K562 (cell line): ENCODE measurements around the gene GALK2. TPM values are rescaled to one million over a fixed set of nuclear protein-coding genes. Genes with fewer than 3 reads are reported as not detected.

Experiments
- ATAC-seq: fragments of 200-7000 bp; cut with Tn5 transposase; 3 replicates; pipeline ENCODE4 v1.9.1; 2020; ENCODE audit warnings: moderate library complexity
- BruUV-seq: library from RNA; stranded (reverse); fragments of 400-500 nt; replicated peaks from 2 replicates; lab custom pipeline; 2021; lab: Mats Ljungman, UMichigan
- CTCF ChIA-PET: fragments of 300-600 bp; formaldehyde crosslinking; extraction: SDS; loops from one replicate; lab custom pipeline; 2021; ENCODE audit warnings: low intra/inter-chr PET ratio; lab: Yijun Ruan, JAX
- POLR2A ChIA-PET: fragments of 300-600, 350-650 bp; sonication (Branson Sonifier 250); formaldehyde crosslinking; extraction: SDS; loops from one replicate; lab custom pipeline; 2021; ENCODE audit warnings: antibody characterized with exemption, inconsistent platforms; lab: Yijun Ruan, JAX
- DNase-seq, 4 experiments: peaks; one replicate each; pipeline versions ENCODE4 v3.0.0 to v3.0.0-alpha.2; 2011 to 2018; ENCODE audit warnings: low spot score in 3 of 4, mixed read lengths in 3 of 4; ENCODE audit errors: extremely low read depth in 1 of 4
- FAIRE-seq: peaks from 2 replicates; lab custom pipeline; 2011; peaks lifted over from hg19 to GRCh38; lab: Jason Lieb, UNC
- H2AFZ ChIP-seq: 2 replicates; pipeline ENCODE4 v1.6.0; 2011; ENCODE audit warnings: low read depth, low read length, control low read depth, inconsistent platforms
- H3K27ac ChIP-seq: fragments of 200-600 bp; 3 replicates; pipeline ENCODE4 v1.8.0; 2011; ENCODE audit warnings: low read depth, mild to moderate bottlenecking, control low read depth, inconsistent platforms, low read length, moderate library complexity, mixed read lengths; ENCODE audit errors: extremely low read depth
- H3K27me3 ChIP-seq, 2 experiments: fragments of 300-600 bp in 1 of 2; 2 replicates in 1 of 2; 3 replicates in 1 of 2; pipeline versions ENCODE4 v1.6.0 to v1.8.0; 2011; ENCODE audit warnings: inconsistent platforms in 2 of 2, low read length in 2 of 2, mild to moderate bottlenecking in 1 of 2, mixed read lengths in 1 of 2, moderate library complexity in 1 of 2; ENCODE audit not compliant: control insufficient read depth in 2 of 2, insufficient read depth in 2 of 2
- H3K36me3 ChIP-seq: fragments of 300-600 bp; 3 replicates; pipeline ENCODE4 v1.8.0; 2011; ENCODE audit warnings: mild to moderate bottlenecking, low read length, inconsistent platforms; ENCODE audit not compliant: control insufficient read depth, insufficient read depth
- H3K4me1 ChIP-seq, 2 experiments: fragments of 200-600 bp in 1 of 2; replicated peaks in 1 of 2; 2 replicates in 1 of 2; 3 replicates in 1 of 2; pipeline versions ENCODE4 v1.5.1 to v1.8.0; 2011; ENCODE audit warnings: inconsistent platforms in 2 of 2, low read length in 2 of 2, mild to moderate bottlenecking in 1 of 2, mixed read lengths in 1 of 2, moderate library complexity in 1 of 2; ENCODE audit not compliant: control insufficient read depth in 2 of 2, insufficient read depth in 2 of 2
- H3K4me2 ChIP-seq: 2 replicates; pipeline ENCODE4 v1.6.1; 2011; ENCODE audit warnings: low read length, control low read depth, inconsistent platforms, mixed read lengths; ENCODE audit not compliant: insufficient read depth
- H3K4me3 ChIP-seq: fragments of 200-600 bp; sonication (generic), shearing (Covaris generic); 2 replicates; pipeline ENCODE4 v1.5.1; 2016; ENCODE audit warnings: control low read depth, inconsistent platforms
- H3K79me2 ChIP-seq: fragments of 200-600 bp; 3 replicates; pipeline ENCODE4 v1.8.0; 2011; ENCODE audit warnings: low read length, inconsistent platforms; ENCODE audit not compliant: control insufficient read depth, insufficient read depth
- H3K9ac ChIP-seq, 2 experiments: 2 replicates each; pipeline versions ENCODE4 v1.6.0 to v1.6.1; 2011; ENCODE audit warnings: low read depth in 2 of 2, low read length in 2 of 2, control low read depth in 1 of 2, inconsistent platforms in 1 of 2, mild to moderate bottlenecking in 1 of 2, mixed read lengths in 1 of 2; ENCODE audit not compliant: insufficient read depth in 1 of 2
- H3K9me1 ChIP-seq: one replicate; pipeline ENCODE4 v1.6.0; 2011; ENCODE audit warnings: inconsistent platforms, mild to moderate bottlenecking, low read length, moderate library complexity; ENCODE audit not compliant: control insufficient read depth, insufficient read depth
- H3K9me3 ChIP-seq: replicated peaks from 2 replicates; pipeline ENCODE4 v1.5.1; 2011; ENCODE audit warnings: low read depth, low read length, inconsistent platforms; ENCODE audit not compliant: control insufficient read depth, insufficient read depth
- H4K20me1 ChIP-seq: replicated peaks from 2 replicates; pipeline ENCODE4 v1.6.1; 2011; ENCODE audit warnings: low read length, inconsistent platforms, mixed read lengths; ENCODE audit not compliant: control insufficient read depth, insufficient read depth
- AFF1 ChIP-seq, 2 experiments: fragments of 450-650 bp; IDR thresholded peaks; 2 replicates each; pipeline ENCODE4 v1.6.1; 2018; ENCODE audit warnings: mild to moderate bottlenecking in 2 of 2, low read depth in 1 of 2; ENCODE audit not compliant: partially characterized antibody in 2 of 2
- ATF2 ChIP-seq: sonication (generic); formaldehyde crosslinking; IDR thresholded peaks from 2 replicates; pipeline ENCODE4 v1.8.1; 2022; ENCODE audit warnings: missing genetic modification reagents
- EZH2 ChIP-seq: IDR thresholded peaks from 2 replicates; pipeline ENCODE4 v1.6.1; 2012; ENCODE audit warnings: low read depth, mild to moderate bottlenecking, inconsistent platforms, low read length, borderline replicate concordance
- MTA2 ChIP-seq: fragments of 450-650 bp; IDR thresholded peaks from 2 replicates; pipeline ENCODE4 v1.6.1; 2016; ENCODE audit warnings: low read depth
- MTA3 ChIP-seq: fragments of 450-650 bp; formaldehyde crosslinking; IDR thresholded peaks from 2 replicates; pipeline ENCODE4 v1.6.1; 2017; ENCODE audit warnings: mild to moderate bottlenecking, borderline replicate concordance
- NR2C2 ChIP-seq, 2 experiments: fragments of 200-800 bp in 1 of 2; sonication (Bioruptor generic) in 1 of 2; sonication (generic) in 1 of 2; formaldehyde crosslinking in 1 of 2; IDR thresholded peaks; 2 replicates each; pipeline versions ENCODE4 v1.6.1 to v1.8.0; 2016 to 2022; ENCODE audit warnings: mild to moderate bottlenecking in 1 of 2, missing compliant biosample characterization in 1 of 2, missing genetic modification characterization in 1 of 2, missing genetic modification reagents in 1 of 2
- POLR2H ChIP-seq: IDR thresholded peaks from 2 replicates; pipeline ENCODE4 v1.6.1; 2016; ENCODE audit warnings: missing genetic modification characterization, low read depth, mild to moderate bottlenecking, control low read depth, missing compliant biosample characterization, moderate library complexity
- POU5F1 ChIP-seq: fragments of 150-350 bp; IDR thresholded peaks from 2 replicates; pipeline ENCODE4 v1.6.1; 2014; ENCODE audit warnings: borderline replicate concordance, low read length, low read depth, mild to moderate bottlenecking; ENCODE audit not compliant: partially characterized antibody
- RB1 ChIP-seq: fragments of 450-650 bp; IDR thresholded peaks from 2 replicates; pipeline ENCODE4 v1.6.1; 2017; ENCODE audit warnings: low read depth, mild to moderate bottlenecking
- WHSC1 ChIP-seq: IDR thresholded peaks from one replicate; pipeline ENCODE4 v1.6.1; 2012; ENCODE audit warnings: low read length, control low read depth, inconsistent platforms
- ZNF584 ChIP-seq: fragments of 200-800 bp; sonication (Bioruptor generic); IDR thresholded peaks from 2 replicates; pipeline ENCODE4 v1.6.1; 2016; ENCODE audit warnings: low read depth, mild to moderate bottlenecking, missing genetic modification characterization, missing compliant biosample characterization
- WGBS: fragments of 100-300 bp; shearing (Covaris generic); methylation state at CpG from one replicate; pipeline ENCODE4 v1.1.6; 2016; ENCODE audit warnings: low coverage, mixed read lengths; ENCODE audit not compliant: insufficient coverage; ENCODE audit errors: missing lambda C conversion rate; 5-methylcytosine and 5-hydroxymethylcytosine counted together
- in situ Hi-C: fragments of 300-500 bp; cut with MboI; formaldehyde crosslinking; loops from 4 replicates; pipeline ENCODE4 v1.15.0; 2018; ENCODE audit warnings: inconsistent platforms, mixed read lengths
- intact Hi-C: fragments of 100-400 bp; cut with micrococcal nuclease; formaldehyde crosslinking; loops from 2 replicates; pipeline ENCODE4 v1.14.2; 2022
- polyA plus RNA-seq, 8 experiments: library from polyadenylated mRNA; depleted of rRNA in 4 of 8; stranded (reverse) in 5 of 8; unstranded in 3 of 8; fragments of >200 nt; fragmentation: Nextera tagmentation in 2 of 8; fragmentation: Illumina TruSeq in 1 of 8; extraction: Ambion mirVana in 2 of 8; extraction: Trizol in 1 of 8; gene quantifications; 2 replicates each; pipeline versions ENCODE4 v1.2.1 to v1.2.3, GENCODE V29; 2011 to 2014; ENCODE audit warnings: inconsistent platforms in 1 of 8, missing spikeins in 1 of 8
- total RNA-seq, 7 experiments: library from RNA; depleted of rRNA in 6 of 7; stranded (reverse); fragments of >200 nt in 6 of 7; fragmentation: Illumina TruSeq in 2 of 7; extraction: Trizol in 2 of 7; gene quantifications; 2 replicates each; pipeline versions ENCODE4 v1.2.1 to v1.2.3, GENCODE V29; 2011 to 2021; ENCODE audit warnings: low replicate concordance in 1 of 7
- TF ChIP-seq, protein P1 (sequence below): fragments of 250-450 bp; sonication (Bioruptor Pico); IDR thresholded peaks from 2 replicates; pipeline ENCODE4 v1.5.1; 2021; ENCODE audit warnings: mild to moderate bottlenecking

Gene GALK2
- total and polyA plus RNA-seq, 9 of the 15 experiments (the other 6 are each of a cell fraction or from before 2014, with no cell fraction given), result 32.8 to 82.0 (median 54.4) TPM

DNA sequence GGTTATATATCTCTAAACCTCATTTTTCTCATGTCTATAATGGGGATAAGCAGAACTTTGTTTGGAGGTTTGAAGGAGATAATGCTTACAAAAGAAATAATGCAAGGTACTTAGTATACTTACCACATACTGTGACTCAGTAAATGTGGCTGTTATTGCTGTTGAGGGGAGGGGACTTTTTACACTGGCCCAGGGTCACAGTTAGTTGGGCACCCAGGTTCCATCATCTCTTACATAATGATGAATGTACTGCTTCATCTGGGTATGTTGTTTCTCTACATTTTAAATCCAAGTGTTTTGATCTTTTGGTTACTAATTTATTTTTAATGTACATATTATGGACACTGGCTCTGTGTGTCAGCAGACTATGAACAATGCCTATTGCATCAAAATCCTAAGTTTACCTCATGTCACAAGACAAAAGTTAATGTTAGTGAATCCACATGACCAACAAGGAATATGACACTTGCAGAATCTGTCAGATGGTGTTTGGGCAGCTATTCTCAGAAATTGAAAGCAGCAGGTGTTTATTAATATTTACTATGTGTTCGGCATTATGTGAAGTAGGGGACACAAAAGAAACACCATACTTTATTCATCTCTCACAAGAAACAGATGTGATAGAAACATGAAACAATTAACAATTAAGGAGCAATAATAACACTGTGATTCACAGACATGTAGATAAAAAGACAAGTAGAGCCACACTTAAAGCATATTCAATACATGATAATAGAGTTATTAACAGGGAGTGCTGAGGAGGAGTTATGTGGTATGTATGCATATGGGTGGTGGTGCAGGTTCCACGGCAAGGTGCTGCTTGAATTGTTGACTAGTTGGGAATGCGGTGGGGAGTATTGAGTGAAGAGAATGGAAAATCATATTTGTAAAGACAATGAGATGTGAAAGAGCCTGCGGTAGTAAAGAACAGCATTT lies 109.7 kb downstream of the GALK2 start (continued):
- TF ChIP-seq, protein P1, sequence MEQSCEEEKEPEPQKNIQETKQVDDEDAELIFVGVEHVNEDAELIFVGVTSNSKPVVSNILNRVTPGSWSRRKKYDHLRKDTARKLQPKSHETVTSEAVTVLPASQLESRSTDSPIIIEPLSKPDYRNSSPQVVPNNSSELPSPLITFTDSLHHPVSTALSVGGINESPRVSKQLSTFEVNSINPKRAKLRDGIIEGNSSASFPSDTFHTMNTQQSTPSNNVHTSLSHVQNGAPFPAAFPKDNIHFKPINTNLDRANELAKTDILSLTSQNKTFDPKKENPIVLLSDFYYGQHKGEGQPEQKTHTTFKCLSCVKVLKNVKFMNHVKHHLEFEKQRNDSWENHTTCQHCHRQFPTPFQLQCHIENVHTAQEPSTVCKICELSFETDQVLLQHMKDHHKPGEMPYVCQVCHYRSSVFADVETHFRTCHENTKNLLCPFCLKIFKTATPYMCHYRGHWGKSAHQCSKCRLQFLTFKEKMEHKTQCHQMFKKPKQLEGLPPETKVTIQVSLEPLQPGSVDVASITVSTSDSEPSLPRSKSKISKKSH (CRISPR knock-in tag), result no peak
- TF ChIP-seq WHSC1, result no peak

DNA sequence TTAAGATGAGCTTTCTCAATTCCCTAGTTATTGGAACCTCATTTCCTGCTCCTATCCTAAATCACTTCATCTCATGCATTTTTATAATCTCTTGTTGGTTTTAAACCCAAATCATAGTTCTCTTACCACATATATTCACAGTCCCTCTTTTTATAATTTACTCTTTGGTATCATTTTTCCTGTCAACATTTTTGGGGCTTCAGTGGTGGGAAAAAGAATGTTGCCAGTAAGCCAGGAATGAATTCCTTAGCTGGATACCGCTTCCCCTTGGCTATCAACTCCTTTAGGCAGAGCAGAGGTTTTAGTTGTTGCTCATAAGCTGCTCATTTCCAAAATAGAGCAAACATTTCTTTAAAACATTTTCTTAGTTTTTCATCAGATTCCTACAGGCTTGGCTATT lies 112.3 kb downstream of the GALK2 start:
- Histone ChIP-seq H3K4me1 (no peaks in the 10 kb centered on the region), H4K20me1 (no peaks in the 10 kb centered on the region), H3K36me3 (peaks cover 72% of the 10 kb centered on the region), H3K9me1 (no peaks in the 10 kb centered on the region), H3K9me3 (no peaks in the 10 kb centered on the region), H2AFZ (no peak overlapping the region), H3K4me2 (no peak overlapping the region), H3K79me2 (no peaks in the 10 kb centered on the region), H3K27me3 (no peaks in the 10 kb centered on the region), H3K4me3 (no peak overlapping the region), H3K9ac (no peak overlapping the region), H3K27ac (no peak overlapping the region)
- in situ Hi-C loops (no loop called here), intact Hi-C loops (no loop called here)
- no TSS peak for BruUV-seq
- WGBS, result 78% methylated on average over 1 of the region's 1 CpG
- FAIRE-seq, result no peak
- no peak for DNase-seq
- CTCF ChIA-PET, result no interaction called here
- POLR2A ChIA-PET, result no interaction called here
- no peak for ATAC-seq
- TF ChIP-seq ATF2 (CRISPR knock-in tag) (no peak), RB1 (no peak), ZNF584 (no peak), MTA3 (no peak), POLR2H (no peak), MTA2 (no peak), AFF1 (IDR thresholded peaks at IDR 0.05; ENCODE audit: low read depth in 1 of 2, partially characterized antibody in 2 of 2) (no peak), NR2C2 (CRISPR knock-in tag; IDR thresholded peaks at IDR 0.05) (no peak), NR2C2 (tag; IDR thresholded peaks at IDR 0.05) (no peak), POU5F1 (no peak), EZH2 (no peak)
